ENCODE results near the gene FUOM.
"Not testable (repeated sequence)": the region's sequence is repeated elsewhere in the genome, so short reads cannot be mapped to it uniquely, and the experiment has no call there.

FUOM gene

GRCh38 chr10:133328358-133329343 lies 29.2 kb downstream of the FUOM start:
- no peak for DNase-seq

GRCh38 chr10:133327651-133328357 lies 30.0 kb downstream of the FUOM start:
- DNase-seq = no peak

- no peak for DNase-seq
These were observed 30.8 kb downstream of the FUOM start for GRCh38 chr10:133326745-133327650.

GRCh38 chr10:133326223-133326551 lies 31.6 kb downstream of the FUOM start:
- DNase-seq = no peak

- no peak for DNase-seq
These were observed 32.2 kb downstream of the FUOM start for GRCh38 chr10:133325440-133326222.

GRCh38 chr10:133324857-133325260 lies 33.0 kb downstream of the FUOM start:
- DNase-seq = no peak

GRCh38 chr10:133324198-133324792 lies 33.5 kb downstream of the FUOM start:
- peak; percentile 77 for DNase-seq

GRCh38 chr10:133322064-133322709 lies 35.6 kb downstream of the FUOM start:
- not testable (repeated sequence) for DNase-seq

GRCh38 chr10:133320852-133321422 lies 36.9 kb downstream of the FUOM start:
- DNase-seq = not testable (repeated sequence)

GRCh38 chr10:133318494-133319127 lies 39.2 kb downstream of the FUOM start:
- DNase-seq = no peak

- DNase-seq = no peak
These were observed 41.1 kb downstream of the FUOM start for GRCh38 chr10:133316732-133317131.

- DNase-seq = no peak
These were observed 41.6 kb downstream of the FUOM start for GRCh38 chr10:133316266-133316665.

GRCh38 chr10:133315847-133316246 lies 42.0 kb downstream of the FUOM start:
- no peak for DNase-seq

GRCh38 chr10:133314911-133315310 lies 42.9 kb downstream of the FUOM start:
- DNase-seq = no peak

- DNase-seq = no peak
These were observed 44.6 kb downstream of the FUOM start for GRCh38 chr10:133313192-133313591.

- DNase-seq = no peak
These were observed 45.1 kb downstream of the FUOM start for GRCh38 chr10:133312769-133313145.

- no peak for DNase-seq
These were observed 45.6 kb downstream of the FUOM start for GRCh38 chr10:133312016-133312768.

- no peak for DNase-seq
These were observed 46.2 kb downstream of the FUOM start for GRCh38 chr10:133311570-133311969.

GRCh38 chr10:133310789-133311188 lies 47.0 kb downstream of the FUOM start:
- DNase-seq = no peak

GRCh38 chr10:133310399-133310755 lies 47.4 kb downstream of the FUOM start:
- DNase-seq = no peak
